ENCODE results near the gene MYF5. TPM values are rescaled to one million over a fixed set of nuclear protein-coding genes. Genes with fewer than 3 reads are reported as not detected.

MYF5 gene
- polyA plus RNA-seq, 1 of the 3 experiments (the other 2 are of a cell fraction): not detected

GRCh38 chr12:80721326-80721725 is 4.6 kb downstream of the MYF5 start:
- H3K27me3 ChIP-seq (ENCODE audit: insufficient read depth): peaks cover 25% of the 10 kb centered on the region
- no peaks in the 10 kb centered on the region for H3K4me1 ChIP-seq (ENCODE audit: control insufficient read depth in 1 of 2, insufficient read depth in 2 of 2, low read depth in 1 of 2, low read length in 1 of 2)
- H3K79me2 ChIP-seq (ENCODE audit: insufficient read depth): no peaks in the 10 kb centered on the region
- no peak overlapping the region for H3K9ac ChIP-seq
- H3K9me3 ChIP-seq: no peaks in the 10 kb centered on the region
- WGBS (ENCODE audit: low lambda C conversion rate): 0% methylated on average over 3 of the region's 3 CpGs
- CTCF ChIA-PET: no interaction called here
- no peaks in the 10 kb centered on the region for H4K20me1 ChIP-seq (ENCODE audit: insufficient read depth)
- POLR2A ChIA-PET: no interaction called here
- no peaks in the 10 kb centered on the region for H3K9me2 ChIP-seq
- H2AFZ ChIP-seq (ENCODE audit: low read depth): no peak overlapping the region
- DNase-seq: no peak
- H3F3A ChIP-seq (replicated peaks; ENCODE audit: insufficient read depth): no peaks in the 10 kb centered on the region
- H3K4me2 ChIP-seq: no peak overlapping the region
- no peak overlapping the region for H3K27ac ChIP-seq (ENCODE audit: low read depth in 2 of 2, low read length in 1 of 2)
- no peak overlapping the region for H3K4me3 ChIP-seq (ENCODE audit: low read depth in 2 of 2, low read length in 1 of 2)
- TF ChIP-seq FOXJ3 (CRISPR knock-in tag; IDR thresholded peaks at IDR 0.05) (no peak), POLR2AphosphoS5 (IDR thresholded peaks at IDR 0.05; ENCODE audit: low read depth, low read length) (no peak), SIN3A (IDR thresholded peaks at IDR 0.05; ENCODE audit: borderline replicate concordance, low read depth, low read length) (no peak), MEF2A (IDR thresholded peaks at IDR 0.05; ENCODE audit: borderline replicate concordance, low read depth) (no peak), ELF1 (IDR thresholded peaks at IDR 0.05) (no peak), CHD2 (IDR thresholded peaks at IDR 0.05; ENCODE audit: low read length, partially characterized antibody) (no peak), YY1 (IDR thresholded peaks at IDR 0.05; ENCODE audit: low read depth) (no peak), MAX (IDR thresholded peaks at IDR 0.05; ENCODE audit: low read depth) (no peak), GATA2 (CRISPR knock-in tag; IDR thresholded peaks at IDR 0.05) (no peak), IRF3 (IDR thresholded peaks at IDR 0.05; ENCODE audit: low read depth, low read length) (no peak), PBX3 (IDR thresholded peaks at IDR 0.05) (no peak), JUND (IDR thresholded peaks at IDR 0.05) (no peak), RAD21 (IDR thresholded peaks at IDR 0.05; ENCODE audit: low read length) (no peak), NRF1 (IDR thresholded peaks at IDR 0.05; ENCODE audit: low read depth, low read length) (no peak), TCF12 (IDR thresholded peaks at IDR 0.05) (no peak), FOSL2 (IDR thresholded peaks at IDR 0.05; ENCODE audit: borderline replicate concordance, low read depth) (no peak), EP300 (IDR thresholded peaks at IDR 0.05; ENCODE audit: borderline replicate concordance in 1 of 2, low read depth in 1 of 2, low read length in 1 of 2) (no peak), GABPA (IDR thresholded peaks at IDR 0.05; ENCODE audit: low read depth) (no peak)
- no peaks in the 10 kb centered on the region for H3K36me3 ChIP-seq (replicated peaks in 1 of 2; ENCODE audit: control insufficient read depth in 1 of 2, insufficient read depth in 2 of 2, low read length in 1 of 2)

- Histone ChIP-seq H3K9me3 (no peaks in the 10 kb centered on the region), H3K9me2 (no peaks in the 10 kb centered on the region), H3K4me2 (no peak overlapping the region), H3K79me2 (ENCODE audit: insufficient read depth) (no peaks in the 10 kb centered on the region), H3K27ac (ENCODE audit: low read depth in 2 of 2, low read length in 1 of 2) (no peak overlapping the region), H3K9ac (no peak overlapping the region), H3K4me1 (ENCODE audit: control insufficient read depth in 1 of 2, insufficient read depth in 2 of 2, low read depth in 1 of 2, low read length in 1 of 2) (no peaks in the 10 kb centered on the region), H2AFZ (ENCODE audit: low read depth) (no peak overlapping the region), H3K27me3 (ENCODE audit: insufficient read depth) (peaks cover 12% of the 10 kb centered on the region), H3K36me3 (replicated peaks in 1 of 2; ENCODE audit: control insufficient read depth in 1 of 2, insufficient read depth in 2 of 2, low read length in 1 of 2) (no peaks in the 10 kb centered on the region), H3F3A (replicated peaks; ENCODE audit: insufficient read depth) (no peaks in the 10 kb centered on the region), H4K20me1 (ENCODE audit: insufficient read depth) (no peaks in the 10 kb centered on the region), H3K4me3 (ENCODE audit: low read depth in 2 of 2, low read length in 1 of 2) (no peak overlapping the region)
- ChIA-PET POLR2A (no interaction called here), CTCF (interaction anchor here (0.8 to 1.9 kb wide), 2 partner anchors 12 to 17 kb away, joined by 4 to 5 read pairs; no protein-coding TSS in a partner anchor)
- no peak for DNase-seq
- 5% methylated on average over 6 of the region's 6 CpGs for WGBS (ENCODE audit: low lambda C conversion rate)
- TF ChIP-seq CTCF (IDR thresholded peaks at IDR 0.05) (no peak), TAF1 (IDR thresholded peaks at IDR 0.05; ENCODE audit: borderline replicate concordance, low read depth, low read length) (no peak), ZBTB33 (IDR thresholded peaks at IDR 0.05; ENCODE audit: borderline replicate concordance, low read depth) (no peak), TCF12 (IDR thresholded peaks at IDR 0.05) (no peak), GABPA (IDR thresholded peaks at IDR 0.05; ENCODE audit: low read depth) (no peak), USF1 (IDR thresholded peaks at IDR 0.05; ENCODE audit: borderline replicate concordance, low read depth) (no peak)
Measured at GRCh38 chr12:80745851-80746505, 29.3 kb downstream of the MYF5 start.
